Measurements from ENCODE around the gene METTL17. TPM values are rescaled to one million over a fixed set of nuclear protein-coding genes. Genes with fewer than 3 reads are reported as not detected.

The METTL17 gene
- total RNA-seq, 1 experiment from 2014 or later = 76.7 TPM

DNA sequence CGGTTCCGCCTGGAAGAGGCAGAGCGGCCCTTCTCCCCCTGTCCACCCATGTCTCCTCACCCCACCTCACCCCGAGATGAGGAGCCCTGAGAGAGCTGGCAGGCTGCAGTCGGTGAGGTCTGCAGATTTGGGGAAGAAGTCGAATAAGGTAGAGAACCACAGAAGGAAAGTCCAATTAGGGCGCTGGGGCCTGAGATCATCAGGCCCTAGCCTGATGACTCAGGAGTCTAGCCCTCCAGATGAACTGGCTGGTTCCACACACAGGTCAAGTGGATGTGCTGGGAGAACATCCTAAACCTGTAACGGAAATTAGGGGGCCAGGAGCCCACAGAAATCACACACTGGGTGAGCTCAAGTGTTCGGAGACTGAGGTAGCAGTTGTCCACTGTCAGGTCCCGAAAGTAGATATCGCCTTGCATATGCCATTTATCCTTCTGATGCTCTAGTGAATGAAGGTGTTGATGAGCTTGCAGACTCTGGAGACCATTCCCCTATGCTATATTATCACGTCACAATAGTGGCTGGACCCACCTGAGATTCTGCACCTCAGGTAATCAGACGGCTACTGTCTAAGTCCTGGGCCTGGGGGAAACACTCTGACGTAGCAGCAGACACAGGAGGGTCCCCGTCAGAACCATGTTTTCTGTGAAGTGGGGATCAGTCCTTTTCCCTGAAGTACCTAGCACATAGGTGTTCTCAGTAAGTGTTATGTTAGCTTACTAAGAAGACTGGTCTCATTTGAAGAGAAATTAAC, 886 bp upstream of the METTL17 start:
- Mint-ChIP-seq H3K27me3 (ENCODE audit: unreplicated experiment) (no peaks in the 10 kb centered on the region), H3K4me3 (ENCODE audit: low read depth, unreplicated experiment) (peak overlapping the region; percentile 65), H3K4me1 (ENCODE audit: low read depth, unreplicated experiment) (peaks cover 7% of the 10 kb centered on the region), H3K27ac (ENCODE audit: unreplicated experiment) (peak overlapping the region; percentile 23), H3K9me3 (ENCODE audit: low read depth, unreplicated experiment) (no peaks in the 10 kb centered on the region), H3K36me3 (ENCODE audit: insufficient read depth, unreplicated experiment) (peaks cover 17% of the 10 kb centered on the region)
- DNase-seq = no peak
- CTCF ChIA-PET = interaction anchor here (0.9 to 1.1 kb wide), 2 partner anchors 18 to 26 kb away, joined by 3 to 4 read pairs; no protein-coding TSS in a partner anchor
- no peak for TF ChIP-seq CTCF (IDR thresholded peaks at IDR 0.05; ENCODE audit: unreplicated experiment)
- TSS peak; percentile 96 for BruUV-seq (replicated peaks)
- intact Hi-C loops (cut with micrococcal nuclease; ENCODE audit: unreplicated experiment) = no loop called here

- H3K4me3 Mint-ChIP-seq (ENCODE audit: low read depth, unreplicated experiment) = peak overlapping the region; percentile 65
- intact Hi-C loops (cut with micrococcal nuclease; ENCODE audit: unreplicated experiment) = no loop called here
- H3K36me3 Mint-ChIP-seq (ENCODE audit: insufficient read depth, unreplicated experiment) = peaks cover 17% of the 10 kb centered on the region
Measured at GRCh38 chr14:20989471-20989786, 351 bp upstream of the METTL17 start.

DNA sequence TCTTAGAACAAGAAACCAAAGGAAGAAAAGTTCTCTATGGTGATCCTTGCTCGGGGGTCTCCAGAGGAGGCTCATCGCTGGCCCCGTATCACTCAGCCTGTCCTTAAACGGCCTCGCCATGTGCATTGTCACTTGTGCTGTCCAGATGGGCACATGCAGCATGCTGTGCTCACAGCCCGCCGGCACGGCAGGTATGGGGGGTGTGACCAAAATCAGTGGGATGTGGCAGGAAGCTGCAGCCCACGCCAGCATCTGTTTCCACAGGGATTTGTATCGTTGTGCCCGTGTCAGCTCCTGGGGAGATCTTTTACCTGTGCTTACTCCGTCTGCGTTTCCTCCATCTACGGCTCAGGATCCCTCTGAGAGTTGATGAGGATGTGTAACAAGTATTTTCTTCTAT, 6.7 kb downstream of the METTL17 start:
- Mint-ChIP-seq H3K4me1 (ENCODE audit: low read depth, unreplicated experiment) (peaks cover 39% of the 10 kb centered on the region), H3K27me3 (ENCODE audit: unreplicated experiment) (no peaks in the 10 kb centered on the region), H3K4me3 (ENCODE audit: low read depth, unreplicated experiment) (no peak overlapping the region), H3K36me3 (ENCODE audit: insufficient read depth, unreplicated experiment) (peaks cover 14% of the 10 kb centered on the region), H3K27ac (ENCODE audit: unreplicated experiment) (no peak overlapping the region), H3K9me3 (ENCODE audit: low read depth, unreplicated experiment) (no peaks in the 10 kb centered on the region)
- no peak for TF ChIP-seq CTCF (IDR thresholded peaks at IDR 0.05; ENCODE audit: unreplicated experiment)
- CTCF ChIA-PET = interaction anchor here (0.8 to 3.3 kb wide), 2 partner anchors 18 to 72 kb away, joined by 3 to 15 read pairs; no protein-coding TSS in a partner anchor
- no TSS peak for BruUV-seq (replicated peaks)
- no peak for DNase-seq
- intact Hi-C loops (cut with micrococcal nuclease; ENCODE audit: unreplicated experiment) = no loop called here

More at GRCh38 chr14:20989471-20989786, 351 bp upstream of the METTL17 start:
- Mint-ChIP-seq H3K9me3 (ENCODE audit: low read depth, unreplicated experiment) (no peaks in the 10 kb centered on the region), H3K27ac (ENCODE audit: unreplicated experiment) (peak overlapping the region; percentile 0), H3K4me1 (ENCODE audit: low read depth, unreplicated experiment) (peaks cover 7% of the 10 kb centered on the region), H3K27me3 (ENCODE audit: unreplicated experiment) (no peaks in the 10 kb centered on the region)
- DNase-seq = no peak
- CTCF ChIA-PET = interaction anchor here (0.9 to 1.1 kb wide), 2 partner anchors 19 to 25 kb away, joined by 3 to 4 read pairs; no protein-coding TSS in a partner anchor
- TF ChIP-seq CTCF (IDR thresholded peaks at IDR 0.05; ENCODE audit: unreplicated experiment) = no peak
- no TSS peak for BruUV-seq (replicated peaks)

GRCh38 chr14:20997115-20997514, 7.3 kb downstream of the METTL17 start:
- Mint-ChIP-seq H3K4me3 (ENCODE audit: low read depth, unreplicated experiment) (no peak overlapping the region), H3K27me3 (ENCODE audit: unreplicated experiment) (no peaks in the 10 kb centered on the region), H3K27ac (ENCODE audit: unreplicated experiment) (no peak overlapping the region), H3K36me3 (ENCODE audit: insufficient read depth, unreplicated experiment) (peaks cover 9% of the 10 kb centered on the region), H3K9me3 (ENCODE audit: low read depth, unreplicated experiment) (no peaks in the 10 kb centered on the region), H3K4me1 (ENCODE audit: low read depth, unreplicated experiment) (peaks cover 33% of the 10 kb centered on the region)
- TF ChIP-seq CTCF (IDR thresholded peaks at IDR 0.05; ENCODE audit: unreplicated experiment) = no peak
- intact Hi-C loops (cut with micrococcal nuclease; ENCODE audit: unreplicated experiment) = no loop called here
- no peak for DNase-seq
- CTCF ChIA-PET = interaction anchor here (0.6 to 3.3 kb wide), 4 partner anchors 9 to 542 kb away, joined by 3 to 15 read pairs (median 5); partner anchors contain the start of gene APEX1
- no TSS peak for BruUV-seq (replicated peaks)

Data from Calu3 (cell line).